ENCODE results near the gene KDELR3. TPM values are rescaled to one million over a fixed set of nuclear protein-coding genes. Genes with fewer than 3 reads are reported as not detected.

KDELR3 gene
- total RNA-seq, 1 donor from 2014 or later: 72.6 TPM

GRCh38 chr22:38442967-38443627 lies 24.8 kb upstream of the KDELR3 start:
- Histone ChIP-seq H3K27ac (ENCODE audit: low read depth, low read length) (no peak overlapping the region), H3K9ac (ENCODE audit: low read length) (no peak overlapping the region), H3K36me3 (ENCODE audit: insufficient read depth, low read length) (no peaks in the 10 kb centered on the region), H3K79me2 (ENCODE audit: insufficient read depth, low read length) (no peaks in the 10 kb centered on the region), H3K27me3 (ENCODE audit: insufficient read depth, low read length) (peaks cover 7% of the 10 kb centered on the region), H3K4me2 (ENCODE audit: low read length) (no peak overlapping the region), H3K4me1 (ENCODE audit: insufficient read depth, low read length) (no peaks in the 10 kb centered on the region), H3K4me3 (ENCODE audit: insufficient read depth, low read depth, low read length) (no peak overlapping the region), H4K20me1 (ENCODE audit: insufficient read depth, low read length) (no peaks in the 10 kb centered on the region), H2AFZ (ENCODE audit: low read depth, low read length) (no peak overlapping the region), H3K9me3 (ENCODE audit: insufficient read depth, low read depth, low read length) (no peaks in the 10 kb centered on the region)
- Mint-ChIP-seq H3K4me3 (ENCODE audit: unreplicated experiment) (no peak overlapping the region), H3K9me3 (ENCODE audit: unreplicated experiment) (peaks cover 1% of the 10 kb centered on the region), H3K27ac (ENCODE audit: unreplicated experiment) (no peak overlapping the region), H3K4me1 (ENCODE audit: low read depth, unreplicated experiment) (no peaks in the 10 kb centered on the region), H3K36me3 (ENCODE audit: low read depth, unreplicated experiment) (peaks cover 1% of the 10 kb centered on the region), H3K27me3 (ENCODE audit: low read depth, unreplicated experiment) (peaks cover 40% of the 10 kb centered on the region)
- no peak for DNase-seq (ENCODE audit: low read depth)
- TF ChIP-seq EZH2 (IDR thresholded peaks at IDR 0.05; ENCODE audit: insufficient read depth, low read length) (no peak), CTCF (IDR thresholded peaks at IDR 0.05; ENCODE audit: insufficient read depth, low read depth, low read length) (no peak)
- no peak for FAIRE-seq

- no peaks in the 10 kb centered on the region for H3K36me3 ChIP-seq (ENCODE audit: insufficient read depth, low read length)
- H3K9me3 ChIP-seq (ENCODE audit: insufficient read depth, low read depth, low read length): no peaks in the 10 kb centered on the region
- Mint-ChIP-seq H3K36me3 (ENCODE audit: low read depth, unreplicated experiment) (peaks cover 1% of the 10 kb centered on the region), H3K9me3 (ENCODE audit: unreplicated experiment) (peaks cover 1% of the 10 kb centered on the region), H3K4me1 (ENCODE audit: low read depth, unreplicated experiment) (no peaks in the 10 kb centered on the region), H3K4me3 (ENCODE audit: unreplicated experiment) (no peak overlapping the region), H3K27ac (ENCODE audit: unreplicated experiment) (no peak overlapping the region), H3K27me3 (ENCODE audit: low read depth, unreplicated experiment) (peaks cover 40% of the 10 kb centered on the region)
- H3K79me2 ChIP-seq (ENCODE audit: insufficient read depth, low read length): no peaks in the 10 kb centered on the region
- H3K4me3 ChIP-seq (ENCODE audit: insufficient read depth, low read depth, low read length): no peak overlapping the region
- no peak overlapping the region for H2AFZ ChIP-seq (ENCODE audit: low read depth, low read length)
- no peak overlapping the region for H3K9ac ChIP-seq (ENCODE audit: low read length)
- H4K20me1 ChIP-seq (ENCODE audit: insufficient read depth, low read length): no peaks in the 10 kb centered on the region
- H3K27ac ChIP-seq (ENCODE audit: low read depth, low read length): no peak overlapping the region
- TF ChIP-seq CTCF (IDR thresholded peaks at IDR 0.05; ENCODE audit: insufficient read depth, low read depth, low read length) (no peak), EZH2 (IDR thresholded peaks at IDR 0.05; ENCODE audit: insufficient read depth, low read length) (no peak)
- FAIRE-seq (no peak), DNase-seq (ENCODE audit: low read depth) (no peak)
- no peaks in the 10 kb centered on the region for H3K4me1 ChIP-seq (ENCODE audit: insufficient read depth, low read length)
- H3K27me3 ChIP-seq (ENCODE audit: insufficient read depth, low read length): peaks cover 7% of the 10 kb centered on the region
- no peak overlapping the region for H3K4me2 ChIP-seq (ENCODE audit: low read length)
These were observed 24.0 kb upstream of the KDELR3 start for GRCh38 chr22:38443628-38444521.

All from astrocyte (in vitro differentiated cells and primary cell).